H9 (cell line): ENCODE data around the gene STK26. TPM values are rescaled to one million over a fixed set of nuclear protein-coding genes. Genes with fewer than 3 reads are reported as not detected.

ENCODE experiments used
- DNase-seq: peaks from one replicate; pipeline ENCODE4 v3.0.0-alpha.2; 2017
- H2AFZ ChIP-seq: one replicate; pipeline ENCODE4 v1.6.1; 2013; ENCODE audit warnings: mild to moderate bottlenecking, low read length, control low read depth, moderate library complexity
- H2AK5ac ChIP-seq: 2 replicates; pipeline ENCODE4 v1.6.1; 2013; ENCODE audit warnings: low read length, control low read depth, mixed read lengths; ENCODE audit not compliant: insufficient read length
- H2BK120ac ChIP-seq: one replicate; pipeline ENCODE4 v1.6.1; 2013; ENCODE audit warnings: low read depth, mild to moderate bottlenecking, low read length, control low read depth, inconsistent platforms; ENCODE audit not compliant: poor library complexity, severe bottlenecking
- H2BK12ac ChIP-seq: 2 replicates; pipeline ENCODE4 v1.6.1; 2013; ENCODE audit warnings: low read length, control low read depth, mixed read lengths, low read depth; ENCODE audit not compliant: insufficient read length
- H2BK15ac ChIP-seq: 2 replicates; pipeline ENCODE4 v1.6.1; 2013; ENCODE audit warnings: low read depth, low read length, control low read depth
- H2BK20ac ChIP-seq: one replicate; pipeline ENCODE4 v1.6.1; 2013; ENCODE audit warnings: low read depth, mild to moderate bottlenecking, low read length, control low read depth, inconsistent platforms; ENCODE audit not compliant: poor library complexity, severe bottlenecking
- H2BK5ac ChIP-seq: 2 replicates; pipeline ENCODE4 v1.6.1; 2013; ENCODE audit warnings: low read length, control low read depth, mixed read lengths; ENCODE audit not compliant: insufficient read length
- H3K14ac ChIP-seq: 2 replicates; pipeline ENCODE4 v1.6.1; 2013; ENCODE audit warnings: low read length, control low read depth; ENCODE audit not compliant: insufficient read depth
- H3K18ac ChIP-seq: 2 replicates; pipeline ENCODE4 v1.6.1; 2013; ENCODE audit warnings: low read depth, mild to moderate bottlenecking, mixed read lengths, low read length, control low read depth; ENCODE audit not compliant: insufficient read length
- H3K23ac ChIP-seq: 2 replicates; pipeline ENCODE4 v1.6.1; 2013; ENCODE audit warnings: low read length, control low read depth, mixed read lengths, low read depth; ENCODE audit not compliant: insufficient read length
- H3K23me2 ChIP-seq: 2 replicates; pipeline ENCODE4 v1.6.1; 2013; ENCODE audit warnings: low read depth, mild to moderate bottlenecking, mixed read lengths, low read length, control low read depth; ENCODE audit not compliant: insufficient read length, poor library complexity, severe bottlenecking
- H3K27ac ChIP-seq: 2 replicates; pipeline ENCODE4 v1.5.1; 2013; ENCODE audit warnings: low read length, control low read depth, mixed read lengths, low read depth; ENCODE audit not compliant: insufficient read length
- H3K27me3 ChIP-seq: 2 replicates; pipeline ENCODE4 v1.6.1; 2013; ENCODE audit warnings: low read length, control low read depth, inconsistent platforms; ENCODE audit not compliant: insufficient read depth
- H3K4ac ChIP-seq: 2 replicates; pipeline ENCODE4 v1.6.1; 2013; ENCODE audit warnings: low read depth, mild to moderate bottlenecking, control low read depth, inconsistent platforms, low read length, moderate library complexity
- H3K4me1 ChIP-seq: 2 replicates; pipeline ENCODE4 v1.6.1; 2013; ENCODE audit warnings: low read length, control low read depth, inconsistent platforms; ENCODE audit not compliant: insufficient read depth
- H3K4me2 ChIP-seq: 2 replicates; pipeline ENCODE4 v1.6.1; 2013; ENCODE audit warnings: low read length, control low read depth, mixed read lengths; ENCODE audit not compliant: insufficient read length, insufficient read depth
- H3K56ac ChIP-seq: 2 replicates; pipeline ENCODE4 v1.6.1; 2013; ENCODE audit warnings: low read depth, mild to moderate bottlenecking, mixed read lengths, low read length, control low read depth; ENCODE audit not compliant: insufficient read length
- H3K79me1 ChIP-seq: 2 replicates; pipeline ENCODE4 v1.6.1; 2013; ENCODE audit warnings: low read depth, mild to moderate bottlenecking, moderate library complexity, low read length, control low read depth, inconsistent platforms; ENCODE audit not compliant: insufficient read depth, poor library complexity, severe bottlenecking
- H3K79me2 ChIP-seq: 2 replicates; pipeline ENCODE4 v1.6.1; 2013; ENCODE audit warnings: low read length, control low read depth, inconsistent platforms; ENCODE audit not compliant: insufficient read depth
- H3K9ac ChIP-seq: 2 replicates; pipeline ENCODE4 v1.6.1; 2013; ENCODE audit warnings: low read length, control low read depth, mixed read lengths; ENCODE audit not compliant: insufficient read length; ENCODE audit errors: extremely low read depth
- H3K9me3 ChIP-seq: one replicate; pipeline ENCODE4 v1.6.1; 2013; ENCODE audit warnings: low read depth, low read length, inconsistent platforms; ENCODE audit not compliant: control insufficient read depth
- H3T11ph ChIP-seq: one replicate; pipeline ENCODE4 v1.6.1; 2013; ENCODE audit warnings: mild to moderate bottlenecking, low read length, control low read depth, inconsistent platforms
- H4K20me1 ChIP-seq: one replicate; pipeline ENCODE4 v1.6.1; 2013; ENCODE audit not compliant: control insufficient read depth, insufficient read length, insufficient read depth
- H4K5ac ChIP-seq: 2 replicates; pipeline ENCODE4 v1.6.1; 2013; ENCODE audit warnings: low read depth, mild to moderate bottlenecking, mixed read lengths, low read length, control low read depth; ENCODE audit not compliant: insufficient read length
- H4K8ac ChIP-seq: replicated peaks from 2 replicates; pipeline ENCODE4 v1.6.1; 2013; ENCODE audit warnings: low read length, control low read depth, mixed read lengths, low read depth; ENCODE audit not compliant: insufficient read length
- H4K91ac ChIP-seq: 2 replicates; pipeline ENCODE4 v1.6.1; 2013; ENCODE audit warnings: low read depth, mild to moderate bottlenecking, moderate library complexity, mixed read lengths, low read length, control low read depth; ENCODE audit not compliant: insufficient read length
- H3K27ac Mint-ChIP-seq, 3 experiments: 2 replicates in 2 of 3; 3 replicates in 1 of 3; pipeline ENCODE4 v1.8.0; 2020 to 2021; ENCODE audit warnings: mixed read lengths in 3 of 3, mild to moderate bottlenecking in 1 of 3, moderate library complexity in 1 of 3
- H3K27me3 Mint-ChIP-seq: 2 replicates; pipeline ENCODE4 v1.8.0; 2021; ENCODE audit warnings: low read depth, mild to moderate bottlenecking, moderate library complexity, mixed read lengths
- H3K36me3 Mint-ChIP-seq, 3 experiments: 2 replicates in 2 of 3; 3 replicates in 1 of 3; pipeline ENCODE4 v1.8.0; 2020 to 2021; ENCODE audit warnings: low read depth in 3 of 3, mixed read lengths in 3 of 3; ENCODE audit not compliant: insufficient read depth in 1 of 3
- H3K4me1 Mint-ChIP-seq, 2 experiments: 2 replicates each; pipeline ENCODE4 v1.8.0; 2020; ENCODE audit warnings: mixed read lengths in 2 of 2
- H3K4me3 Mint-ChIP-seq, 2 experiments: 2 replicates in 1 of 2; 3 replicates in 1 of 2; pipeline ENCODE4 v1.8.0; 2020 to 2021; ENCODE audit warnings: mild to moderate bottlenecking in 2 of 2, mixed read lengths in 2 of 2, moderate library complexity in 1 of 2
- H3K9me3 Mint-ChIP-seq, 2 experiments: 2 replicates in 1 of 2; 3 replicates in 1 of 2; pipeline ENCODE4 v1.8.0; 2020; ENCODE audit warnings: mild to moderate bottlenecking in 2 of 2, mixed read lengths in 2 of 2, moderate library complexity in 1 of 2
- CTCF ChIP-seq: fragments of 200-600 bp; sonication (generic); conservative IDR thresholded peaks from 3 replicates; pipeline ENCODE4 v1.8.0; 2021; ENCODE audit warnings: antibody characterized with exemption, mild to moderate bottlenecking
- WGBS: extraction: QIAGEN DNeasy Blood & Tissue Kit; methylation state at CpG from one replicate; pipeline ENCODE4 v1.1.7; 2013; ENCODE audit warnings: missing lambda C conversion rate, low lambda C conversion rate, mixed read lengths; ENCODE audit not compliant: insufficient read length; ENCODE audit errors: extremely low coverage; 5-methylcytosine and 5-hydroxymethylcytosine counted together
- total RNA-seq: library from RNA; stranded (reverse); gene quantifications from 2 replicates; pipeline ENCODE4 v1.2.1, GENCODE V29; 2021

STK26 gene
- total RNA-seq, 1 experiment from 2014 or later = 99.2 TPM

- no peak overlapping the region; a peak in 1 of 5 replicates for H3K4me3 Mint-ChIP-seq
- Histone ChIP-seq H2BK15ac (no peak overlapping the region), H2BK120ac (no peak overlapping the region), H4K20me1 (no peaks in the 10 kb centered on the region), H3K23ac (no peak overlapping the region), H2BK12ac (no peak overlapping the region), H2BK20ac (no peak overlapping the region), H3K9me3 (no peaks in the 10 kb centered on the region), H3K14ac (no peak overlapping the region), H3K9ac (no peak overlapping the region), H3K27me3 (no peaks in the 10 kb centered on the region), H4K91ac (no peak overlapping the region), H3K4ac (no peak overlapping the region), H4K8ac (no peak overlapping the region), H3K27ac (no peak overlapping the region), H4K5ac (no peak overlapping the region), H3K4me2 (no peak overlapping the region), H3K4me1 (no peaks in the 10 kb centered on the region), H2AK5ac (no peak overlapping the region), H3K18ac (no peak overlapping the region), H2BK5ac (no peak overlapping the region), H3K79me1 (no peaks in the 10 kb centered on the region), H3K79me2 (no peaks in the 10 kb centered on the region), H3K23me2 (no peaks in the 10 kb centered on the region), H3T11ph (no peak overlapping the region), H2AFZ (no peak overlapping the region), H3K56ac (no peak overlapping the region)
- no peak overlapping the region for H3K27ac Mint-ChIP-seq
- no peaks in the 10 kb centered on the region for H3K27me3 Mint-ChIP-seq
- H3K4me1 Mint-ChIP-seq = no peaks in the 10 kb centered on the region
- H3K9me3 Mint-ChIP-seq = no peaks in the 10 kb centered on the region
- no peak for TF ChIP-seq CTCF
- H3K36me3 Mint-ChIP-seq = peaks cover 2 to 30% (median 26%) of the 10 kb centered on the region in 3 experiments
- DNase-seq = no peak
- WGBS = no CpG with 5 or more reads among the region's 3 CpGs
Observed at GRCh38 chrX:132063334-132063733, 40.2 kb downstream of the STK26 start.
